HepG2 (cell line): ENCODE measurements around the gene ATP10A. TPM values are rescaled to one million over a fixed set of nuclear protein-coding genes. Genes with fewer than 3 reads are reported as not detected.

Source experiments
- ARNTL ChIP-seq: sonication (generic); formaldehyde crosslinking; IDR thresholded peaks from 2 replicates; pipeline ENCODE4 v1.4.0; 2020; ENCODE audit warnings: mild to moderate bottlenecking, missing genetic modification reagents
- ASH2L ChIP-seq: fragments of 300-600, 200-600 bp; sonication (generic); IDR thresholded peaks from 2 replicates; pipeline ENCODE4 v1.7.0; 2017; ENCODE audit warnings: low read depth, mild to moderate bottlenecking, moderate library complexity, mixed read lengths, low read length; ENCODE audit not compliant: insufficient read length
- ETV6 ChIP-seq: sonication (generic); formaldehyde crosslinking; conservative IDR thresholded peaks from 2 replicates; pipeline ENCODE4 v1.4.0; 2020; ENCODE audit warnings: missing genetic modification reagents
- HINFP ChIP-seq: sonication (generic); formaldehyde crosslinking; IDR thresholded peaks from 2 replicates; pipeline ENCODE4 v1.4.0; 2020; ENCODE audit warnings: low read depth, mild to moderate bottlenecking, missing genetic modification reagents
- JARID2 ChIP-seq: sonication (generic); formaldehyde crosslinking; IDR thresholded peaks from 2 replicates; pipeline ENCODE4 v1.8.1; 2023; ENCODE audit warnings: missing genetic modification reagents, inconsistent platforms; ENCODE audit not compliant: insufficient replicate concordance
- SSRP1 ChIP-seq: IDR thresholded peaks from 2 replicates; pipeline ENCODE4 v1.6.1; 2016; ENCODE audit warnings: control low read depth
- ZBTB38 ChIP-seq: sonication (generic); formaldehyde crosslinking; IDR thresholded peaks from 2 replicates; pipeline ENCODE4 v1.5.1; 2020; ENCODE audit warnings: mild to moderate bottlenecking, missing genetic modification reagents
- ZNF44 ChIP-seq: sonication (generic); formaldehyde crosslinking; IDR thresholded peaks from 2 replicates; pipeline ENCODE4 v1.5.1; 2020; ENCODE audit warnings: mild to moderate bottlenecking, missing genetic modification reagents
- ZNF646 ChIP-seq: sonication (generic); formaldehyde crosslinking; IDR thresholded peaks from 2 replicates; pipeline ENCODE4 v1.9.0; 2021; ENCODE audit warnings: mild to moderate bottlenecking, missing genetic modification reagents
- polyA plus RNA-seq, 8 experiments: library from polyadenylated mRNA; depleted of rRNA in 3 of 8; stranded (reverse) in 7 of 8; unstranded in 1 of 8; fragments of >200 nt; fragmentation: Illumina TruSeq in 4 of 8; extraction: Trizol in 4 of 8; gene quantifications; 2 replicates each; pipeline versions ENCODE4 v1.2.1 to v1.2.3, GENCODE V29; 2011 to 2016; ENCODE audit warnings: low read depth in 4 of 8, missing spikeins in 1 of 8, mixed read lengths in 1 of 8; ENCODE audit not compliant: insufficient read depth in 1 of 8
- total RNA-seq, 5 experiments: library from RNA; depleted of rRNA; stranded (reverse); fragments of >200 nt; fragmentation: Illumina TruSeq; extraction: Trizol; gene quantifications; 2 replicates each; pipeline ENCODE4 v1.2.3, GENCODE V29; 2016; ENCODE audit warnings: low read depth in 1 of 5

ATP10A gene
- total and polyA plus RNA-seq, 2 of the 13 experiments (the other 11 are each of a cell fraction or from before 2014, with no cell fraction given): 0.58 to 4.2 TPM

DNA sequence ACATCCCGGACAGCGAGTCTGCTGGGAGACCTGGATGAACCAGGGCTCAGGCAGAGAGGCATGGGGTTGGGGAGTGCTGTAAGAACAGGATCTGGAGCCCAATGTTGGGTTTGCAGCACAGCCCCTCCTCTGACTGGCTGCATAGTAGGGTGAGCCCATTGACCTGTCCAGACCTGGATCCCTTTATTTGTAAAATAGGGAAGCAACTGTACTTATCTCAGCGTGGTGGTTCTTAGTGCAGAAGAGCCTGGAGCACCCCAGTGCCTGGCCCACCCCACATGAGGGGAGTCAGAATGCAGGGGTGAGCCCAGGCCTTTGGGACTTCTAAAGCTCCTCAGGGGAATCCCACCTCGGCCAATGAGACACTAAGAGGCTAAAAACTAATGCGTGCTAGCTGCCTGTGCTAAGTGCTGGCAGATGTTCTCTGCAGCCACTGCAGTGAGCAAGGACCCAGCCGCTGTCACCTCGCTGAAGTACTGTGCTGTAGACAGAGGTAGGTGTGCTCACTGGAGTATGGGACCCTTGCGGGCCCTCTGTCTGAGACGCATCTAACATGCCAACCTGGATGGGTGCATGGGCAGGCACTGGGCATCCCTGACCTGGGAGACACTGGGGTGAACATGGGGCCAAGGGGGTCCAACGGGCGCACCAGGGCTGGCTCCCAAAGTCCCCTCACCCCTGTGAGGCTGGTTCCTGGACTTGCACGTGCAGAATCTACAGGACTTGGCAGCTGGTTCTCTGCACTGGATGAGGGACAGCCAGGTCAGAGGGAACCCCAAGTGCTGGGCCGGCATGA, 95.6 kb downstream of the ATP10A start (continued):
- no peak for TF ChIP-seq HINFP
- TF ChIP-seq ZBTB38 (CRISPR knock-in tag): no peak
- no peak for TF ChIP-seq ARNTL (CRISPR knock-in tag)
- TF ChIP-seq JARID2 (CRISPR knock-in tag): no peak
- TF ChIP-seq SSRP1 (CRISPR knock-in tag): no peak
- no peak for TF ChIP-seq ASH2L
- no peak for TF ChIP-seq ETV6 (CRISPR knock-in tag)
- no peak for TF ChIP-seq ZNF646 (CRISPR knock-in tag)
- no peak for TF ChIP-seq ZNF44 (CRISPR knock-in tag)
